Liver (tissue), 9 donors: ENCODE data around the gene AMER2. TPM values are rescaled to one million over a fixed set of nuclear protein-coding genes. Genes with fewer than 3 reads are reported as not detected.

Experiments used
- DNase-seq: peaks from one replicate; pipeline ENCODE4 v3.0.0-alpha.2; 2017; ENCODE audit warnings: low spot score
- H3K27ac ChIP-seq, 2 donors: one replicate each; pipeline ENCODE4 v1.7.0; 2013; ENCODE audit warnings: inconsistent platforms in 2 of 2, low read length in 2 of 2, control low read depth in 1 of 2, low read depth in 1 of 2, mild to moderate bottlenecking in 1 of 2
- H3K27me3 ChIP-seq, 4 donors: one replicate each; pipeline versions ENCODE4 v1.6.1 to v1.7.0; 2013; ENCODE audit warnings: low read length in 3 of 4, inconsistent platforms in 1 of 4, mild to moderate bottlenecking in 1 of 4, moderate library complexity in 1 of 4; ENCODE audit not compliant: control insufficient read depth in 4 of 4, insufficient read depth in 4 of 4
- H3K36me3 ChIP-seq, 4 donors: one replicate each; pipeline versions ENCODE4 v1.6.1 to v1.7.0; 2013; ENCODE audit warnings: low read length in 3 of 4, mild to moderate bottlenecking in 3 of 4, low read depth in 1 of 4, moderate library complexity in 1 of 4; ENCODE audit not compliant: control insufficient read depth in 4 of 4, insufficient read depth in 3 of 4
- H3K4me1 ChIP-seq, 4 donors: one replicate each; pipeline versions ENCODE4 v1.6.1 to v1.7.0; 2013; ENCODE audit warnings: low read length in 3 of 4, mild to moderate bottlenecking in 3 of 4, moderate library complexity in 1 of 4; ENCODE audit not compliant: control insufficient read depth in 4 of 4, insufficient read depth in 4 of 4
- H3K4me3 ChIP-seq, 3 donors: one replicate each; pipeline versions ENCODE4 v1.6.1 to v1.7.0; 2013; ENCODE audit warnings: low read length in 3 of 3, control low read depth in 1 of 3, low read depth in 1 of 3, mild to moderate bottlenecking in 1 of 3
- H3K9ac ChIP-seq, 2 donors: one replicate each; pipeline ENCODE4 v1.7.0; 2013; ENCODE audit warnings: low read length in 2 of 2, mild to moderate bottlenecking in 2 of 2, moderate library complexity in 2 of 2, control low read depth in 1 of 2, low read depth in 1 of 2
- H3K9me3 ChIP-seq, 4 donors: one replicate each; pipeline versions ENCODE4 v1.6.1 to v1.7.0; 2013; ENCODE audit warnings: low read length in 3 of 4; ENCODE audit not compliant: control insufficient read depth in 4 of 4
- ATF3 ChIP-seq: IDR thresholded peaks from 2 replicates; pipeline ENCODE4 v1.6.1; 2016; ENCODE audit warnings: antibody characterized with exemption
- EGR1 ChIP-seq, 2 donors: IDR thresholded peaks; 2 replicates each; pipeline ENCODE4 v1.6.1; 2016 to 2018; ENCODE audit warnings: antibody characterized with exemption in 2 of 2, low read depth in 2 of 2
- FOXA1 ChIP-seq: IDR thresholded peaks from 2 replicates; pipeline ENCODE4 v1.6.1; 2016; ENCODE audit warnings: antibody characterized with exemption
- FOXA2 ChIP-seq: IDR thresholded peaks from 2 replicates; pipeline ENCODE4 v1.6.1; 2016; ENCODE audit warnings: antibody characterized with exemption
- GABPA ChIP-seq, 2 donors: IDR thresholded peaks in 1 of 2; conservative IDR thresholded peaks in 1 of 2; 2 replicates each; pipeline ENCODE4 v1.6.1; 2016; ENCODE audit warnings: antibody characterized with exemption in 2 of 2, mild to moderate bottlenecking in 1 of 2, moderate library complexity in 1 of 2
- HNF4A ChIP-seq, 2 donors: conservative IDR thresholded peaks; 2 replicates each; pipeline ENCODE4 v1.6.1; 2016; ENCODE audit warnings: antibody characterized with exemption in 2 of 2, mild to moderate bottlenecking in 2 of 2
- HNF4G ChIP-seq: IDR thresholded peaks from 2 replicates; pipeline ENCODE4 v1.6.1; 2016; ENCODE audit warnings: antibody characterized with exemption
- JUND ChIP-seq, 2 donors: IDR thresholded peaks; 2 replicates each; pipeline ENCODE4 v1.6.1; 2016; ENCODE audit warnings: antibody characterized with exemption in 2 of 2
- NR2F2 ChIP-seq: IDR thresholded peaks from 2 replicates; pipeline ENCODE4 v1.6.1; 2016; ENCODE audit warnings: antibody characterized with exemption
- RAD21 ChIP-seq, 2 donors: IDR thresholded peaks; 2 replicates each; pipeline ENCODE4 v1.6.1; 2016; ENCODE audit warnings: antibody characterized with exemption in 2 of 2, mild to moderate bottlenecking in 2 of 2
- RXRA ChIP-seq, 2 donors: IDR thresholded peaks; 2 replicates each; pipeline ENCODE4 v1.6.1; 2017 to 2018; ENCODE audit warnings: antibody characterized with exemption in 2 of 2, mild to moderate bottlenecking in 1 of 2
- SP1 ChIP-seq: IDR thresholded peaks from 2 replicates; pipeline ENCODE4 v1.6.1; 2018; ENCODE audit warnings: antibody characterized with exemption, mild to moderate bottlenecking
- TAF1 ChIP-seq: conservative IDR thresholded peaks from 2 replicates; pipeline ENCODE4 v1.6.1; 2016; ENCODE audit warnings: antibody characterized with exemption, mild to moderate bottlenecking
- YY1 ChIP-seq: IDR thresholded peaks from 2 replicates; pipeline ENCODE4 v1.6.1; 2016; ENCODE audit warnings: antibody characterized with exemption, mild to moderate bottlenecking
- ZBTB33 ChIP-seq: IDR thresholded peaks from 2 replicates; pipeline ENCODE4 v1.6.1; 2016; ENCODE audit warnings: antibody characterized with exemption
- WGBS: extraction: QIAGEN DNeasy Blood & Tissue Kit; methylation state at CpG from one replicate; pipeline ENCODE4 v1.1.7; 2013; 5-methylcytosine and 5-hydroxymethylcytosine counted together
- polyA plus RNA-seq, 2 donors: library from polyadenylated mRNA; stranded (reverse) in 1 of 2; unstranded in 1 of 2; fragments of 200-250 nt in 1 of 2; fragments of >200 nt in 1 of 2; fragmentation: Nextera tagmentation in 1 of 2; extraction: Ambion mirVana in 1 of 2; gene quantifications; one replicate each; pipeline versions ENCODE4 v1.2.1 to v1.2.3, GENCODE V29; 2013 to 2015
- total RNA-seq, 2 donors: library from RNA; depleted of rRNA; stranded (reverse); fragments of >200 nt; gene quantifications; one replicate each; pipeline ENCODE4 v1.2.3, GENCODE V29; 2014
- TF ChIP-seq, protein P1 (sequence below): fragments of 150-350 bp; IDR thresholded peaks from 2 replicates; pipeline ENCODE4 v1.5.1; 2017; ENCODE audit warnings: improper control_type of control experiment, low read depth, low read length; ENCODE audit not compliant: missing input control
- donor health status: healthy.
- donor health status: healthy.
- donor health status: healthy.
- donor health status: healthy.
- donor health status: healthy.

Gene AMER2
- total and polyA plus RNA-seq, 4 donors = not detected

DNA sequence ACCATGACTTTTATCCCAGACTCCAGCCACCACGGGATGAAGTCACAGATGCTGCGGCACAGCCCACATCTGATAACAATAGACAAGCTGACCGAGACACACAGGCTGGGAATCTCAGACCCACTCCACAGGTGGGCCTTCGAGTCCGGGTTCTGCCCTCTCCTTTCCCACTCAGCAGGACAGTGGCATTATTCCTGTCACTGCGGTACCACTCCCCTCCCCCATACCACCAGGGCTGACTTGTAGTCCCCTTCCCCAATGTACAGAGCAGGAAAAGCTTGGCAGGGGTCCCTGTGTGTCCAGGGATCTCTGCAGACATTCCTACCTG, 179 bp upstream of the AMER2 start:
- no peak overlapping the region for H3K27ac ChIP-seq
- H3K36me3 ChIP-seq = no peaks in the 10 kb centered on the region
- DNase-seq = no peak
- no peak for TF ChIP-seq YY1
- TF ChIP-seq HNF4A (conservative IDR thresholded peaks at IDR 0.05) = no peak
- TF ChIP-seq ATF3 = no peak
- TF ChIP-seq SP1 = no peak
- TF ChIP-seq, protein P1, sequence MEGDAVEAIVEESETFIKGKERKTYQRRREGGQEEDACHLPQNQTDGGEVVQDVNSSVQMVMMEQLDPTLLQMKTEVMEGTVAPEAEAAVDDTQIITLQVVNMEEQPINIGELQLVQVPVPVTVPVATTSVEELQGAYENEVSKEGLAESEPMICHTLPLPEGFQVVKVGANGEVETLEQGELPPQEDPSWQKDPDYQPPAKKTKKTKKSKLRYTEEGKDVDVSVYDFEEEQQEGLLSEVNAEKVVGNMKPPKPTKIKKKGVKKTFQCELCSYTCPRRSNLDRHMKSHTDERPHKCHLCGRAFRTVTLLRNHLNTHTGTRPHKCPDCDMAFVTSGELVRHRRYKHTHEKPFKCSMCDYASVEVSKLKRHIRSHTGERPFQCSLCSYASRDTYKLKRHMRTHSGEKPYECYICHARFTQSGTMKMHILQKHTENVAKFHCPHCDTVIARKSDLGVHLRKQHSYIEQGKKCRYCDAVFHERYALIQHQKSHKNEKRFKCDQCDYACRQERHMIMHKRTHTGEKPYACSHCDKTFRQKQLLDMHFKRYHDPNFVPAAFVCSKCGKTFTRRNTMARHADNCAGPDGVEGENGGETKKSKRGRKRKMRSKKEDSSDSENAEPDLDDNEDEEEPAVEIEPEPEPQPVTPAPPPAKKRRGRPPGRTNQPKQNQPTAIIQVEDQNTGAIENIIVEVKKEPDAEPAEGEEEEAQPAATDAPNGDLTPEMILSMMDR = no peak
- TF ChIP-seq FOXA1 = no peak
- no peak for TF ChIP-seq RAD21 (IDR thresholded peaks at IDR 0.05)
- TF ChIP-seq NR2F2 = no peak
- no peak for TF ChIP-seq JUND (IDR thresholded peaks at IDR 0.05)
- TF ChIP-seq ZBTB33 = no peak
- TF ChIP-seq TAF1 = no peak
- TF ChIP-seq GABPA (IDR thresholded peaks at IDR 0.05 in 1 of 2, conservative IDR thresholded peaks at IDR 0.05 in 1 of 2) = no peak
- peaks cover 0 to 10% (median 3%) of the 10 kb centered on the region in 4 donors for H3K4me1 ChIP-seq
- peaks cover 8 to 14% (median 10%) of the 10 kb centered on the region in 4 donors for H3K27me3 ChIP-seq
- H3K9me3 ChIP-seq = peaks cover 0 to 7% (median under 1%) of the 10 kb centered on the region in 4 donors
- H3K4me3 ChIP-seq = no peak overlapping the region
- WGBS = 36% methylated on average over 6 of the region's 6 CpGs
- H3K9ac ChIP-seq = no peak overlapping the region

DNA sequence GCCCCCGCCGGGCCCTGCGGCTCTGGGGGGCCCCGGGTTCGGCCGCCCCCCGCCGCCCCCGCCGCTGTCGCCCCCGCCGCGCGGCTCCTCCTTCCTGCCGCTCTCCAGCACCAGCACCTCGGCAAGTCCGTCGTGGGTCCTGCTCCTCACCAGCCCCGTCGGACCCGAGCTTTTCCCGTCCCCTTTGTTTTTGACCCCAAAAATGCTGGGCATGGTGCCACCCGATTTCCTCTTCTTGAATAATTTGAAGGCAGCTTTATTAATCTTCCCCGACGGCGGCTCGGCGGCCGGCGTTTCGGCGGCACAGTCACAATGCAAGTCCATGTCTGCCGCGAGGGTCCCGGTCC, 945 bp downstream of the AMER2 start:
- peaks cover 0 to 5% (median 0%) of the 10 kb centered on the region in 4 donors for H3K9me3 ChIP-seq
- H3K27ac ChIP-seq = no peak overlapping the region
- H3K4me1 ChIP-seq = peaks cover 0 to 10% (median 3%) of the 10 kb centered on the region in 4 donors
- TF ChIP-seq TAF1 = no peak
- H3K36me3 ChIP-seq = no peaks in the 10 kb centered on the region
- 4% methylated on average over 36 of the region's 36 CpGs for WGBS
- H3K4me3 ChIP-seq = peak overlapping the region in 1 of 3 donors; percentile 21
- no peak overlapping the region for H3K9ac ChIP-seq
- peaks cover 8 to 12% (median 10%) of the 10 kb centered on the region in 4 donors for H3K27me3 ChIP-seq
- no peak for DNase-seq

GRCh38 chr13:25170554-25171111, 1.5 kb downstream of the AMER2 start:
- 6% methylated on average over 75 of the region's 75 CpGs for WGBS
- Histone ChIP-seq H3K4me1 (peaks cover 0 to 10% (median 3%) of the 10 kb centered on the region in 4 donors), H3K9ac (no peak overlapping the region), H3K9me3 (peaks cover 0 to 3% (median 0%) of the 10 kb centered on the region in 4 donors), H3K36me3 (no peaks in the 10 kb centered on the region), H3K4me3 (peak overlapping the region in 1 of 3 donors; percentile 18), H3K27ac (no peak overlapping the region), H3K27me3 (peaks cover 8 to 12% (median 9%) of the 10 kb centered on the region in 4 donors)
- no peak for DNase-seq
- TF ChIP-seq NR2F2 (no peak), GABPA (IDR thresholded peaks at IDR 0.05 in 1 of 2, conservative IDR thresholded peaks at IDR 0.05 in 1 of 2) (no peak), EGR1 (IDR thresholded peaks at IDR 0.05; ENCODE audit: low read depth in 2 of 2) (no peak), ZBTB33 (no peak), FOXA2 (no peak), HNF4G (no peak), ATF3 (no peak), YY1 (no peak), FOXA1 (no peak), JUND (IDR thresholded peaks at IDR 0.05) (no peak), RAD21 (IDR thresholded peaks at IDR 0.05) (no peak), RXRA (IDR thresholded peaks at IDR 0.05) (no peak)
- TF ChIP-seq, protein P1 = no peak
